Lower leg skin (tissue), 4 donors: ENCODE measurements around the gene HEPACAM. TPM values are rescaled to one million over a fixed set of nuclear protein-coding genes. Genes with fewer than 3 reads are reported as not detected.

Source experiments
- DNase-seq, 2 donors: peaks; one replicate each; pipeline ENCODE4 v3.0.0-alpha.2; 2019; ENCODE audit warnings: low spot score in 2 of 2
- H3K4me3 ChIP-seq: fragments of 200-600 bp; sonication (generic); 2 replicates; pipeline ENCODE4 v1.5.1; 2017; ENCODE audit warnings: mild to moderate bottlenecking, low read depth; ENCODE audit not compliant: poor library complexity, severe bottlenecking
- CTCF ChIP-seq, 3 donors: fragments of 450-650 bp; IDR thresholded peaks; one replicate each; pipeline ENCODE4 v1.5.1; 2016; ENCODE audit warnings: antibody characterized with exemption in 3 of 3, mild to moderate bottlenecking in 3 of 3, moderate library complexity in 2 of 3
- POLR2A ChIP-seq, 2 donors: fragments of 450-650 bp; IDR thresholded peaks; one replicate each; pipeline ENCODE4 v1.6.1; 2016 to 2017; ENCODE audit warnings: antibody characterized with exemption in 2 of 2, mild to moderate bottlenecking in 1 of 2, moderate library complexity in 1 of 2
- WGBS, 2 donors: methylation state at CpG; one replicate each; pipeline ENCODE4 v1.1.5; 2018; 5-methylcytosine and 5-hydroxymethylcytosine counted together
- intact Hi-C: fragments of 100-400 bp; cut with DNase I; formaldehyde crosslinking; loops from one replicate; pipeline ENCODE4 v1.15.0; 2023; ENCODE audit warnings: low total_unique reads
- total RNA-seq, 4 donors: library from RNA; depleted of rRNA; stranded (reverse); fragments of >200 nt; gene quantifications; one replicate each; pipeline ENCODE4 v1.1.0, GENCODE V29; 2016

Gene HEPACAM
- total RNA-seq, 4 donors from 2014 or later, result 0.06 to 1.9 (median 0.97) TPM; not detected in 1

- TF ChIP-seq CTCF (IDR thresholded peaks at IDR 0.05) (no peak), POLR2A (IDR thresholded peaks at IDR 0.05) (no peak)
- no peak for DNase-seq
- H3K4me3 ChIP-seq, result no peak overlapping the region
- intact Hi-C loops, result no loop called here
- WGBS, 2 donors, result 33 to 34% methylated on average over 2 of the region's 2 CpGs
Observed at GRCh38 chr11:124946735-124947141, 10.9 kb upstream of the HEPACAM start.

- 78 to 92% methylated on average over 6 of the region's 6 CpGs for WGBS, 2 donors
- DNase-seq, result no peak
- H3K4me3 ChIP-seq, result no peak overlapping the region
- intact Hi-C loops, result no loop called here
- TF ChIP-seq POLR2A (IDR thresholded peaks at IDR 0.05) (no peak), CTCF (IDR thresholded peaks at IDR 0.05) (no peak)
Observed at GRCh38 chr11:124945826-124946225, 10.0 kb upstream of the HEPACAM start.

- intact Hi-C loops, result loop anchor here (5.0 kb wide), 1 partner anchor 1588 kb away; no protein-coding TSS in a partner anchor
- no peak for TF ChIP-seq CTCF (IDR thresholded peaks at IDR 0.05)
- TF ChIP-seq POLR2A (IDR thresholded peaks at IDR 0.05), result no peak
- 60 to 78% methylated on average over 3 of the region's 3 CpGs for WGBS, 2 donors
- DNase-seq, result no peak
- no peak overlapping the region for H3K4me3 ChIP-seq
Observed at GRCh38 chr11:124944565-124944964, 8.7 kb upstream of the HEPACAM start.

GRCh38 chr11:124943741-124944140, 7.9 kb upstream of the HEPACAM start:
- intact Hi-C loops, result loop anchor here (5.0 kb wide), 1 partner anchor 1589 kb away; no protein-coding TSS in a partner anchor
- 33 to 78% methylated on average over 1 of the region's 1 CpG for WGBS, 2 donors

GRCh38 chr11:124943254-124943616, 7.4 kb upstream of the HEPACAM start:
- no peak for TF ChIP-seq POLR2A (IDR thresholded peaks at IDR 0.05)
- TF ChIP-seq CTCF (IDR thresholded peaks at IDR 0.05), result no peak
- no peak for DNase-seq
- intact Hi-C loops, result loop anchor here (5.0 kb wide), 1 partner anchor 1589 kb away; no protein-coding TSS in a partner anchor
- no peak overlapping the region for H3K4me3 ChIP-seq
- WGBS, 2 donors, result 60 to 79% methylated on average over 5 of the region's 5 CpGs

More at GRCh38 chr11:124943741-124944140, 7.9 kb upstream of the HEPACAM start:
- H3K4me3 ChIP-seq, result no peak overlapping the region
- TF ChIP-seq CTCF (IDR thresholded peaks at IDR 0.05) (no peak), POLR2A (IDR thresholded peaks at IDR 0.05) (no peak)
- DNase-seq, result no peak
